Trophoblast cell (in vitro differentiated cells and primary cell): Measurements from ENCODE around the gene HHAT.

Experiments
- DNase-seq, 2 donors: peaks; one replicate each; pipeline ENCODE4 v3.0.0-alpha.2; 2016
- H2AFZ ChIP-seq: 2 replicates; pipeline ENCODE4 v1.6.1; 2013; ENCODE audit warnings: low read length, moderate library complexity, mild to moderate bottlenecking; ENCODE audit not compliant: insufficient read depth, poor library complexity
- H2AK5ac ChIP-seq: 2 replicates; pipeline ENCODE4 v1.6.1; 2013; ENCODE audit warnings: mild to moderate bottlenecking, low read length
- H2BK120ac ChIP-seq: 2 replicates; pipeline ENCODE4 v1.6.1; 2013; ENCODE audit warnings: low read length, mild to moderate bottlenecking, moderate library complexity; ENCODE audit not compliant: insufficient read depth, poor library complexity
- H2BK12ac ChIP-seq: 2 replicates; pipeline ENCODE4 v1.6.1; 2013; ENCODE audit warnings: mild to moderate bottlenecking, low read length, moderate library complexity
- H2BK5ac ChIP-seq: 2 replicates; pipeline ENCODE4 v1.6.1; 2013; ENCODE audit warnings: low read length, low read depth, moderate library complexity, mild to moderate bottlenecking; ENCODE audit not compliant: poor library complexity
- H3K14ac ChIP-seq: 2 replicates; pipeline ENCODE4 v1.6.1; 2013; ENCODE audit warnings: mild to moderate bottlenecking, low read length
- H3K18ac ChIP-seq: 2 replicates; pipeline ENCODE4 v1.6.1; 2013; ENCODE audit warnings: mild to moderate bottlenecking, low read length
- H3K23ac ChIP-seq: 2 replicates; pipeline ENCODE4 v1.6.1; 2013; ENCODE audit warnings: low read length
- H3K27ac ChIP-seq: 2 replicates; pipeline ENCODE4 v1.5.1; 2013; ENCODE audit warnings: low read depth, mild to moderate bottlenecking, inconsistent platforms, low read length, moderate library complexity
- H3K27me3 ChIP-seq: 2 replicates; pipeline ENCODE4 v1.6.1; 2013; ENCODE audit warnings: inconsistent platforms, mild to moderate bottlenecking, low read length, moderate library complexity; ENCODE audit not compliant: insufficient read depth
- H3K36me3 ChIP-seq, 2 experiments: 1 replicate in 1 of 2; 2 replicates in 1 of 2; pipeline ENCODE4 v1.6.1; 2013; ENCODE audit warnings: low read length in 2 of 2, mild to moderate bottlenecking in 2 of 2, moderate library complexity in 1 of 2; ENCODE audit not compliant: insufficient read depth in 2 of 2, control insufficient read depth in 1 of 2
- H3K4ac ChIP-seq: 2 replicates; pipeline ENCODE4 v1.6.1; 2013; ENCODE audit warnings: low read depth, mild to moderate bottlenecking, low read length, moderate library complexity
- H3K4me1 ChIP-seq, 2 experiments: 1 replicate in 1 of 2; 2 replicates in 1 of 2; pipeline ENCODE4 v1.6.1; 2013; ENCODE audit warnings: low read length in 2 of 2, mild to moderate bottlenecking in 2 of 2, moderate library complexity in 1 of 2; ENCODE audit not compliant: insufficient read depth in 2 of 2, control insufficient read depth in 1 of 2
- H3K4me2 ChIP-seq: 2 replicates; pipeline ENCODE4 v1.6.1; 2013; ENCODE audit warnings: inconsistent platforms, mild to moderate bottlenecking, low read length, moderate library complexity
- H3K4me3 ChIP-seq: 2 replicates; pipeline ENCODE4 v1.5.1; 2013; ENCODE audit warnings: mild to moderate bottlenecking, low read depth, low read length, inconsistent platforms
- H3K79me1 ChIP-seq: one replicate; pipeline ENCODE4 v1.6.1; 2013; ENCODE audit warnings: low read length
- H3K79me2 ChIP-seq: 2 replicates; pipeline ENCODE4 v1.6.1; 2013; ENCODE audit warnings: low read length, mild to moderate bottlenecking; ENCODE audit not compliant: control insufficient read depth, insufficient read depth, poor library complexity
- H3K9ac ChIP-seq: 2 replicates; pipeline ENCODE4 v1.6.1; 2013; ENCODE audit warnings: mild to moderate bottlenecking, low read length
- H3K9me3 ChIP-seq: 2 replicates; pipeline ENCODE4 v1.6.1; 2013; ENCODE audit warnings: low read depth, mild to moderate bottlenecking, control low read depth, inconsistent platforms, low read length; ENCODE audit not compliant: insufficient read depth
- H4K12ac ChIP-seq: 2 replicates; pipeline ENCODE4 v1.6.1; 2013; ENCODE audit warnings: low read depth, mild to moderate bottlenecking, low read length, moderate library complexity
- H4K8ac ChIP-seq: 2 replicates; pipeline ENCODE4 v1.6.1; 2013; ENCODE audit warnings: low read depth, mild to moderate bottlenecking, low read length, moderate library complexity
- H4K91ac ChIP-seq: one replicate; pipeline ENCODE4 v1.6.1; 2013; ENCODE audit warnings: low read depth, mild to moderate bottlenecking, low read length, moderate library complexity
- WGBS: extraction: QIAGEN DNeasy Blood & Tissue Kit; methylation state at CpG from one replicate; pipeline ENCODE4 v1.1.7; 2013; ENCODE audit warnings: missing lambda C conversion rate; ENCODE audit not compliant: insufficient read length, insufficient coverage; ENCODE audit errors: extremely low coverage; 5-methylcytosine and 5-hydroxymethylcytosine counted together

HHAT gene

GRCh38 chr1:210697185-210697584 lies 368.5 kb downstream of the HHAT start:
- Histone ChIP-seq H2BK12ac (no peak overlapping the region), H4K12ac (no peak overlapping the region), H3K27me3 (no peaks in the 10 kb centered on the region), H3K27ac (no peak overlapping the region), H3K23ac (no peak overlapping the region), H2AFZ (no peak overlapping the region), H3K4me1 (no peaks in the 10 kb centered on the region), H4K8ac (no peak overlapping the region), H3K4me3 (no peak overlapping the region), H3K79me1 (no peaks in the 10 kb centered on the region), H2AK5ac (no peak overlapping the region), H3K18ac (no peak overlapping the region), H2BK5ac (no peak overlapping the region), H3K4me2 (no peak overlapping the region), H4K91ac (no peak overlapping the region), H2BK120ac (no peak overlapping the region), H3K9me3 (peaks cover 2% of the 10 kb centered on the region), H3K79me2 (no peaks in the 10 kb centered on the region), H3K4ac (no peak overlapping the region), H3K36me3 (no peaks in the 10 kb centered on the region), H3K14ac (no peak overlapping the region), H3K9ac (no peak overlapping the region)
- no peak for DNase-seq
- no CpG with 5 or more reads among the region's 3 CpGs for WGBS

DNA sequence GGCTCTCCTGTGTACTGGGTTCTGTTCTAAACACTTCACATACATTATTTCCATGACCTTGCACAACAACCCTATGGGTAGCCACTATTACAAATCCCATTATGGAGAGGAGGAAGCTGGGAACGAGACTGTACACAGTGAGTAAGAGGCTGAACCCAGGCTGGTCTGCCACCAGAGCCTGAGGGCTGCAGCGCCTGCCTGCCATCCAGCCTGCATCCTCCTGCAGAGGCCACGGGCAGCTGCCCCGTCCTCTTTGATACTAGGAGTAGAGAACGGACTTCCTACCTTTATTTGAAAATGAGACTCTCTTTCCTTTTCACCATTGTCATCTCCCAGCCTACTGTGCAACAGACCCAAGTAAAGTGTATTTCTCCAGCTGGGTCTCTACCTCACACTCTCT lies 370.0 kb downstream of the HHAT start:
- Histone ChIP-seq H2AFZ (no peak overlapping the region), H4K8ac (no peak overlapping the region), H3K9ac (no peak overlapping the region), H3K18ac (no peak overlapping the region), H4K12ac (no peak overlapping the region), H3K23ac (no peak overlapping the region), H3K4ac (no peak overlapping the region), H3K36me3 (no peaks in the 10 kb centered on the region), H3K27me3 (no peaks in the 10 kb centered on the region), H2BK5ac (no peak overlapping the region), H3K27ac (no peak overlapping the region), H3K79me1 (no peaks in the 10 kb centered on the region), H2AK5ac (no peak overlapping the region), H3K4me3 (no peak overlapping the region), H4K91ac (no peak overlapping the region), H2BK120ac (no peak overlapping the region), H3K79me2 (no peaks in the 10 kb centered on the region), H2BK12ac (no peak overlapping the region), H3K4me1 (no peaks in the 10 kb centered on the region), H3K4me2 (no peak overlapping the region), H3K9me3 (no peaks in the 10 kb centered on the region), H3K14ac (no peak overlapping the region)
- no peak for DNase-seq
- no CpG with 5 or more reads among the region's 5 CpGs for WGBS

- H3K23ac ChIP-seq = no peak overlapping the region
- no peaks in the 10 kb centered on the region for H3K79me2 ChIP-seq
- H4K8ac ChIP-seq = no peak overlapping the region
- H3K14ac ChIP-seq = no peak overlapping the region
- H3K9me3 ChIP-seq = peaks cover 3% of the 10 kb centered on the region
- no peak overlapping the region for H3K9ac ChIP-seq
- H3K4me3 ChIP-seq = no peak overlapping the region
- WGBS = no CpG with 5 or more reads among the region's 1 CpG
- H2AK5ac ChIP-seq = no peak overlapping the region
- no peak overlapping the region for H2AFZ ChIP-seq
- no peaks in the 10 kb centered on the region for H3K79me1 ChIP-seq
- no peak overlapping the region for H3K4me2 ChIP-seq
- no peaks in the 10 kb centered on the region for H3K36me3 ChIP-seq
- H2BK12ac ChIP-seq = no peak overlapping the region
- no peak overlapping the region for H2BK5ac ChIP-seq
- H3K4me1 ChIP-seq = peaks cover 0 to 2% of the 10 kb centered on the region in 2 experiments
- H3K4ac ChIP-seq = no peak overlapping the region
- H3K18ac ChIP-seq = no peak overlapping the region
- H2BK120ac ChIP-seq = no peak overlapping the region
- H3K27ac ChIP-seq = no peak overlapping the region
- no peak overlapping the region for H4K91ac ChIP-seq
- no peaks in the 10 kb centered on the region for H3K27me3 ChIP-seq
- no peak overlapping the region for H4K12ac ChIP-seq
- DNase-seq = no peak
These were observed 371.4 kb downstream of the HHAT start for GRCh38 chr1:210700083-210700482.

DNA sequence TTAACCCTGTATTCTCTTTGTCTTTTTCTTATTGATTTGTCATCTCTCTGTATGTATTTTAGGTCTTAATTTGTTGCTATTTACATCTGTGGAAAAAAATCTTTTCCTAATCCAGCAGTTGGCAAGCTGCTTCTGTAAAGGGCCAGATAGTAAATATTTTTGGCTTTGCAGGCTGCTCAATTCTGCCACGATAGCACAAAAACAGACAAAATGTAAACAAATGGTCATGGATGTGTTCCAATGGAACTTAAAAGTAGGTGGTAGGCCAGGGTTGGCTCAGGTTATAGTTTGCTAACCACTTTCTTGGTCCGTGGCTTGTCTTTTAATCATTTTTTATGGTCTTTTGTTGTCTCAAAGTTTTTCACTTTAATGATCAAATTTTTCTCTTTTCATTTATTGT lies 371.8 kb downstream of the HHAT start:
- Histone ChIP-seq H3K4me3 (no peak overlapping the region), H3K4me2 (no peak overlapping the region), H3K9me3 (peaks cover 3% of the 10 kb centered on the region), H2AFZ (no peak overlapping the region), H3K27ac (no peak overlapping the region), H3K36me3 (no peaks in the 10 kb centered on the region), H3K18ac (no peak overlapping the region), H3K4ac (no peak overlapping the region), H2AK5ac (no peak overlapping the region), H3K23ac (no peak overlapping the region), H4K91ac (no peak overlapping the region), H2BK5ac (no peak overlapping the region), H3K4me1 (peaks cover 0 to 2% of the 10 kb centered on the region in 2 experiments), H2BK12ac (no peak overlapping the region), H2BK120ac (no peak overlapping the region), H3K79me2 (no peaks in the 10 kb centered on the region), H4K8ac (no peak overlapping the region), H3K9ac (no peak overlapping the region), H4K12ac (no peak overlapping the region), H3K79me1 (no peaks in the 10 kb centered on the region), H3K27me3 (no peaks in the 10 kb centered on the region), H3K14ac (no peak overlapping the region)
- no peak for DNase-seq
- no CpG with 5 or more reads among the region's 2 CpGs for WGBS
